HG02943 (cell line): ENCODE data around the gene KCNE5.
"Not testable (repeated sequence)": the region's sequence is repeated elsewhere in the genome, so short reads cannot be mapped to it uniquely, and the experiment has no call there.

ENCODE experiments used
- ATAC-seq: cut with Tn5 transposase; IDR thresholded peaks from one replicate; pipeline ENCODE4 v1.9.1; 2021; ENCODE audit warnings: mild to moderate bottlenecking, low read depth, moderate library complexity; ENCODE audit not compliant: unreplicated experiment

The KCNE5 gene

DNA sequence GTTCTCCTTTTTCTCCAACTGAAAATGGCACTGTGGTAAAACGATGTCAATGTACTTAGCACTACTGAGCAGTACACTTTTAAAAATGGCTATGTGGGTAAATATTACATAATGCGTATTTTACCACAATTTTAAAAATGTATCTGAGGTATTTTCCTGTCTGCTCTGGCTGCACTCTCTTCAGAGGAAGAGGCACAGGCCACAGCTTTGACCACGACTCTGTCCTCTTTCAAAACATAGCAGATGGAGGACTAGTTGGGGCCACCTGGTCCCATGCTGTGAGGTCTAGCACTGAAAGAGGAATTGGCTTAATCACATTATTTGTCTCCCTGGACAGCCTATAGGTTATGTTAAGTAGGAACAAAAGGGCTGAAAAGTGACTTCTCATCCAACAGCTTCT, 5.2 kb downstream of the KCNE5 start:
- ATAC-seq: no peak

DNA sequence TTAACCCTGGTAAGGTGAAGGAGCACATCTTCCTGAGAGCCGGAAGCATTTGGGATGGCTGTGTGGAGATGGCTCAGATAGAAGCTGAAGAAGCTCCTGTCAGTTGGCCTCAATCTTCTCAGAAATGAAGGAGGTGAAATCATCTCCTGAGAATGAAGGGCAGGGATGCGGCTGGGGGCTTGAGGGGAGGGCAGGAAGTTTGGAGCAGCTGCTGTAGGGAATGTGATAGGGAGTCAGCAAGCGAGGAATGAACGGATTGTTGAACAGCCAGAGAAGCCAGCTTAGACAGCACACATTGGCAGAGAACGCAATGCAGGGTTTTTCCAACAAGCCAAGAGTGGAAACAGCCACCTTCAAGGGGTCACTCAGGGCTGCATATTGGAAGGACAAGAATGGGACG, 10.0 kb downstream of the KCNE5 start:
- ATAC-seq: no peak

DNA sequence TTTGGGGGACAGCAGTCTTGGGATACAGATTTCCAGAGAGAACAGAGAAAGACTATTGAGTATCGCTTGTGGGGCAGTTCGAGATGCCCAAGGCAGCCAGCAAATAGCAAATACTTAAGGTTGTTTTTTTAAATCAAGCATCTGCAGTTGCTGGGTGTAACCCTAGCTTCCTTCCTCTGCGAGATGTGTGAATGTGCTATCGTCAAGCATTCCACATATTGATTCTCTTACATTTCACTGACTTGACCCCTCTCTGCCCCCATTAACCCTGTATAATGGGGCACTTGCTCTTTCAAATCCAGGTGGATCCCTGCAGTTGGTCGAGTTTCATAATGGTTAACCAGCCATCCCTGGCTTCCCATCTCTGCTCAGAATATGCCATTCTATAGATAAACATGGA, 23.5 kb downstream of the KCNE5 start:
- ATAC-seq: no peak

DNA sequence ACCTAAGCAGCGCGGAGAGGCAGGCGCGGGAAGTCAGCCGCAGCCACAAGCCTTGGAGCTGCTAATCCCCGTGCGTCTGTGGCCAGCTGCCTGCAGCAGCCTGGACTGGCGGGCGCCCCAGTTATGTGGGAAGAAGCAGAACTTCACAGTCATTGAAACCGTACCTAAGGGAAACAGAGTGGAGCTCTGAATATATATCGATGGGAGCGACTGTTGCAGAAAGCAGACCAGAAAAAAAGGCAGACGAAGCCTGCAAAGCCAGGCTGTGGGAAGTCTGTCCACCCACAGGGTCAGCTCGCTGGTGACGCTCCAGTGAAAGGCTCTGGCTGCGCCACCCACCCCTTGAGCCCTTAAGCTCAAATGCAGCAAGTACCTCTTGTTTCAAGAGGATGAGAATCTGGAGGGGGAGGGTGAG, 24.7 kb downstream of the KCNE5 start:
- no peak for ATAC-seq

DNA sequence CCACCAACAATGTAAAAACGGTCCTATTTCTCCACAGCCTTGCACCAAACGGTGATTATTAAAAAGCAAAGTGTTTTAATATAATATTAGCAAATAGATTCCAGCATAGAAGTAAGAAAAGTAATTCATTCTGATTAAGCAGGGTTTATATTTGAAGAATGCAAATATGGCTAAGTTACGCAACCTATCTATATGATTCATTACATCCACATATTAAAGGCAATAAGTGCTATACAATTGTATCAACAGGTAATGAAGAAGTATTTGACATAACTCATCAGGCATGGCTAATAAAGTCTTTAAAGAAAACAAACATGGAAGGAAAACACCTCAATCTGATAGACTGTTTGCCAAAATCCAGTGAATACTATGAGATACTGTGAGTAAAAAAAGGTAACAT, 29.0 kb downstream of the KCNE5 start:
- no peak for ATAC-seq

DNA sequence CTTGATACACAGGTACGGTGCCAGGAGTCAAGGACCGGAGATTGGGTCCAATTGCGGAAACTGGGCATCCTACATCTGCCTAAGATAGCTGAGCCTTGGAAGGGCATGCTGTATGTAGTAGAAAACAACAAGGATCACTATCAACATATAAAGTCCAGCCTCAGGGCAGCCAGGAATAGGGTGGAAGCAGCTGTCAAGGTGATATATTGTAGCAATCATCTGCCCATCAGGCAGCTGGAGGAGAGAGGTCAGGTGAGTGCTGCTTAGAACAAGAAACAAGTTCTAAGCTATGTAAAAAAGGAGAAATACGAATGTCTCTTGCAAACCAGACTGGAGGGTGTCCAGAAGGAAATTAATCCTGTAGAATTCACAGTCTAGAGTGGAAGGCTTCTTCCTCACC, 34.8 kb downstream of the KCNE5 start:
- ATAC-seq: no peak

DNA sequence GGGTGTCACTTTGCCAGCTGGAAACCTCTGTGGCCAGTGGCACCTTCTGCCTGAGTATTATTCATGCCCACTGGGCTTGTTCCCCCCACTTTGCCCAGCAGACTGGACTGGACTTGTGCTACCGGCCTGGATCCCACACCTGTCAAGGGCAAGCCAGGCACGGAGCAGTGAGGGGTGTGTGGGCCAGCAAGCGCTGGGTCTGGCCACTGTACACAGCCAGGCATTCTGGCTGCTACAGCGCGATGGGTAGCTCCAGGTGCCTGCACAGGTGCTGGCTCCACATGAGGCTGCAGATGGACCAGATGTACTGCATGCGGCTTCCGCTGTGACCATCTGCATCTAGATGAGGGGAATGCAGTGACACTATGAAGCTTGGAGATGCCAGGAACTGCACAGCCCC, 39.5 kb downstream of the KCNE5 start:
- no peak for ATAC-seq

DNA sequence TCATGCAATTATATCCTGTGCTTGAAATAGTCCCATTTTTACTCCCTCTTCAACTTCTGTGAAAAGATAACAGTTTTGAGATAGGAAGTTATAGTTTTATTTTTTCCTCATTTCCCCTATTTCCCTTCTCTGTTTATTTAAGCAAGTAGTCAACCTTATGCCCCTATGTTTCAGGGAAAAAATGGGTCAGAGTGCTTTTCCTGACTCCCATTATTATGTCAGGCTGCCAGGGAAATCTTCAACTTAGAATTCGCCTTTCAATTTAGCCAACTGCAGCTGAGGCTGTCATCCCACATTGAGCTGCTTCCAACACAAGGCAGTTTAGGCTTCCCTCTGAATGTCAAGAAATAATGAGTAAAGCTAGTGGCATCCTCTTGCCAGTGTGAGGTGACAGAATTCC, 46.1 kb downstream of the KCNE5 start:
- no peak for ATAC-seq

DNA sequence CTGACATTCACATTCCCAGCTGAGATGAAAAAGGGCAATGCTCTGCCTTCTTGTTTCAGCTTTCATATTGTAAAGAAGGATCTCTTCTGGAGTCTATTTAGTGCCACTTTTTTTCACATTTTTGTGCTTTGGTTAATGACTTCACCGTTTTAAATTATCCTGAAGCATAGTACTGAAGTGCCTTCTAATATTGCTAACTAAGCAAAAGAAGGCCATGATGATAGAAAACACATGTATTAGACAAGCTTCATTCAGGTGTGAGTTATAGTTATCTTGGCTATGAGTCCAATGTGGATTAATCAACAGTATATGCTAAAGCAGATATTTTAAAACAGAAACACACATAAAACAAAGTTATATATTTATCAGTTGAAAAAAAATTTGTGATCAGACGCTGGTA, 47.9 kb downstream of the KCNE5 start:
- ATAC-seq: no peak

DNA sequence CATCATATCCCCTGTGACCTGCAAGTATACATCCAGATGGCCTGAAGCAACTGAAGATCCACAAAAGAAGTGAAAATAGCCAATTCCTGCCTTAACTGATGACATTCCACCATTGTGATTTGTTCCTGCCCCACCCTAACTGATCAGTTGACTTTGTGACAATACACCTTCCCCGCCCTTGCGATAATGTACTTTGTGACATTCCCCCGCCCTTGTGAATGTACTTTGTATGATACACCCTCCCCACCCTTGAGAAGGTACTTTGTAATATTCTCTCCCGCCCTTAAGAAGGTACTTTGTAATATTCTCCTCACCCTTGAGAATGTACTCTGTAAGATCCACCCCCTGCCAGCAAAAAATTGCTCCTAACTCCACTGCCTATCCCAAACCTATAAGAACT, 48.9 kb downstream of the KCNE5 start:
- ATAC-seq: not testable (repeated sequence)
